ENCODE data around the gene ELOVL6. TPM values are rescaled to one million over a fixed set of nuclear protein-coding genes. Genes with fewer than 3 reads are reported as not detected.
A peak's percentile ranks its signal among the peaks of the same experiment; 100 is the strongest.

The ELOVL6 gene
- total RNA-seq, 4 donors from 2014 or later = 0.10 to 0.42 (median 0.13) TPM; not detected in 1

DNA sequence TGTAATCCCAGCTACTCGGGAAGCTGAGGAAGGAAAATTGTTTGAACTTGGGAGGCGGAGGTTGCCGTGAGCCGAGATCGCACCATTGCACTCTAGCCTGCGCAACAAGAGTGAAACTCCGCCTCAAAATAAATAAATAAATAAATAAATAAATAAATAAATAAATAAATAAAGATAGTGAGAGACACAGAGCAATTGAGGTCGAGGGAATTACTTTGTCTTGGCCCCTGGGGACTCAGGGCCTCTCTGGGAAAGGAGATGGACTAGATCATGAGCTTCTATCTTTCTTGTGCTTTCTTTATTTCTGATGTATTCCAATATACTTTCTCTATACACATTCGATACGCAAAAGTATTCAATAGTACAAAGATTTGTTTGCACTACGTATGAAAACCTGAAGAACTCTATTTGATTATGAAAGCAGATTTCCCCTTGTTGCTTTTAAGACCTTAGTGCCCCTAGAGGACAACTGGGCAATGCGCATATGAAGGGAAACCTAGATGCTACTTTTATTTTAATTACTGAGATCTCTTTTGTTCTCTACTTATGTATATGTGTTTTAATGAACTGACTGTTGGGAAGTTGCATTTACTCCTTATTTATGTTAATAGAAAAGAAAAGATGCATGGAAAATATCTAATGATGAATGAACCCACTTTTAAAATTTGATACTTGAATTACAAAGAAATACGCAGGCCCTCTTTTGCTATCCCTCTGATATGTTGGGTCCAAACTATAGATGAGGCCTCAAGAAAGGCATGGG is 12.8 kb upstream of the ELOVL6 start:
- ATAC-seq (peak in 1 of 2 donors; percentile 30), DNase-seq (no peak)
- H3K9me3 ChIP-seq = no peaks in the 10 kb centered on the region
- H3K36me3 ChIP-seq = no peaks in the 10 kb centered on the region
- no peak overlapping the region for H3K27ac ChIP-seq
- intact Hi-C loops (cut with DNase I; ENCODE audit: low total_unique reads) = loop anchor here (1.0 kb wide), 1 partner anchor 161 kb away; no protein-coding TSS in a partner anchor
- H3K4me3 ChIP-seq = no peak overlapping the region
- in situ Hi-C loops (cut with MboI; ENCODE audit: low sequenced_read_pairs in 4 of 4) = loop anchor here in 2 of 4 donors (5.0 to 25.0 kb wide), 2 partner anchors 159 to 301 kb away; no protein-coding TSS in a partner anchor
- no peaks in the 10 kb centered on the region for H3K27me3 ChIP-seq
- no peak for TF ChIP-seq POLR2A (IDR thresholded peaks at IDR 0.05)
- TF ChIP-seq CTCF (IDR thresholded peaks at IDR 0.05 in 4 of 5, conservative IDR thresholded peaks at IDR 0.05 in 1 of 5) = peak in 4 of 5 experiments; percentile 21 to 66 (median 51)
- H3K4me1 ChIP-seq = no peaks in the 10 kb centered on the region

DNA sequence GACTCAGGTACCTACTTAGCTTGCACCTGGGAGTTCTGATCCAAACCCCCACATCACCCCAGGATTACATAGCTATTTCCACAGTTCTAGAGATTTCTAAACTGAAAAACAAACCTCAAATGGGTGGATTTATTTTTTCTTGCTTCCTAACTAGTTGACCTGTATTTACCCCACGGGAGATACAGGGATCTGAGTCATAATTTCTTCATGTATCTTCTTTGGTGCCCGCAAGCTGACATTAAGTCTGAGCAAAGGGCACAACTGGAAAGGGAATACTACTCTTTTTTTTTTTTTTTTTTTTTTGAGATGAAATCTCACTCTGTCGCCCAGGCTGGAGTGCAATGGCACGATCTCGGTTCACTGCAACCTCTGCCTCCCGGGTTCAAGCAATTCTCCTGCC is 10.0 kb upstream of the ELOVL6 start:
- DNase-seq (no peak), ATAC-seq (no peak)
- no peaks in the 10 kb centered on the region for H3K27me3 ChIP-seq
- H3K27ac ChIP-seq = no peak overlapping the region
- no peaks in the 10 kb centered on the region for H3K36me3 ChIP-seq
- no peaks in the 10 kb centered on the region for H3K9me3 ChIP-seq
- H3K4me1 ChIP-seq = no peaks in the 10 kb centered on the region
- in situ Hi-C loops (cut with MboI; ENCODE audit: low sequenced_read_pairs in 4 of 4) (loop anchor here in 3 of 4 donors (5.0 to 25.0 kb wide), 3 partner anchors 154 to 304 kb away; no protein-coding TSS in a partner anchor), intact Hi-C loops (cut with DNase I; ENCODE audit: low total_unique reads) (no loop called here)
- H3K4me3 ChIP-seq = no peak overlapping the region
- no peak for TF ChIP-seq POLR2A (IDR thresholded peaks at IDR 0.05)
- TF ChIP-seq CTCF (IDR thresholded peaks at IDR 0.05 in 4 of 5, conservative IDR thresholded peaks at IDR 0.05 in 1 of 5) = no peak

GRCh38 chr4:110207233-110207632 is 8.8 kb upstream of the ELOVL6 start:
- no peaks in the 10 kb centered on the region for H3K27me3 ChIP-seq
- intact Hi-C loops (cut with DNase I; ENCODE audit: low total_unique reads) (no loop called here), in situ Hi-C loops (cut with MboI; ENCODE audit: low sequenced_read_pairs in 4 of 4) (loop anchor here in 3 of 4 donors (5.0 to 25.0 kb wide), 3 partner anchors 152 to 305 kb away; no protein-coding TSS in a partner anchor)
- H3K27ac ChIP-seq = no peak overlapping the region
- H3K36me3 ChIP-seq = no peaks in the 10 kb centered on the region
- DNase-seq (no peak), ATAC-seq (no peak)
- H3K9me3 ChIP-seq = no peaks in the 10 kb centered on the region
- H3K4me3 ChIP-seq = no peak overlapping the region
- TF ChIP-seq CTCF (IDR thresholded peaks at IDR 0.05 in 4 of 5, conservative IDR thresholded peaks at IDR 0.05 in 1 of 5) = no peak
- no peak for TF ChIP-seq POLR2A (IDR thresholded peaks at IDR 0.05)
- H3K4me1 ChIP-seq = no peaks in the 10 kb centered on the region

- Histone ChIP-seq H3K4me1 (no peaks in the 10 kb centered on the region), H3K27ac (no peak overlapping the region), H3K27me3 (no peaks in the 10 kb centered on the region), H3K9me3 (no peaks in the 10 kb centered on the region), H3K36me3 (no peaks in the 10 kb centered on the region), H3K4me3 (no peak overlapping the region)
- intact Hi-C loops (cut with DNase I; ENCODE audit: low total_unique reads) = no loop called here
- ATAC-seq = no peak
- no peak for TF ChIP-seq CTCF (IDR thresholded peaks at IDR 0.05 in 4 of 5, conservative IDR thresholded peaks at IDR 0.05 in 1 of 5)
- TF ChIP-seq POLR2A (IDR thresholded peaks at IDR 0.05) = no peak
- DNase-seq = no peak
- in situ Hi-C loops (cut with MboI; ENCODE audit: low sequenced_read_pairs in 4 of 4) = loop anchor here in 3 of 4 donors (10.0 to 25.0 kb wide), 2 partner anchors 147 to 310 kb away; no protein-coding TSS in a partner anchor
Observed at GRCh38 chr4:110202024-110202423, 3.6 kb upstream of the ELOVL6 start.
